PC-9 (cell line): ENCODE results near the gene UCP3.

ENCODE experiments used
- EZH2 ChIP-seq: fragments of 200-600 bp; sonication (generic); IDR thresholded peaks from 2 replicates; pipeline ENCODE4 v1.8.0; 2017; ENCODE audit warnings: antibody characterized with exemption, low read depth
- TF ChIP-seq, protein P1 (sequence below): fragments of 200-600 bp; sonication (generic); conservative IDR thresholded peaks from 2 replicates; pipeline ENCODE4 v1.6.1; 2017; ENCODE audit warnings: mixed run types, antibody characterized with exemption, mild to moderate bottlenecking, moderate library complexity

DNA sequence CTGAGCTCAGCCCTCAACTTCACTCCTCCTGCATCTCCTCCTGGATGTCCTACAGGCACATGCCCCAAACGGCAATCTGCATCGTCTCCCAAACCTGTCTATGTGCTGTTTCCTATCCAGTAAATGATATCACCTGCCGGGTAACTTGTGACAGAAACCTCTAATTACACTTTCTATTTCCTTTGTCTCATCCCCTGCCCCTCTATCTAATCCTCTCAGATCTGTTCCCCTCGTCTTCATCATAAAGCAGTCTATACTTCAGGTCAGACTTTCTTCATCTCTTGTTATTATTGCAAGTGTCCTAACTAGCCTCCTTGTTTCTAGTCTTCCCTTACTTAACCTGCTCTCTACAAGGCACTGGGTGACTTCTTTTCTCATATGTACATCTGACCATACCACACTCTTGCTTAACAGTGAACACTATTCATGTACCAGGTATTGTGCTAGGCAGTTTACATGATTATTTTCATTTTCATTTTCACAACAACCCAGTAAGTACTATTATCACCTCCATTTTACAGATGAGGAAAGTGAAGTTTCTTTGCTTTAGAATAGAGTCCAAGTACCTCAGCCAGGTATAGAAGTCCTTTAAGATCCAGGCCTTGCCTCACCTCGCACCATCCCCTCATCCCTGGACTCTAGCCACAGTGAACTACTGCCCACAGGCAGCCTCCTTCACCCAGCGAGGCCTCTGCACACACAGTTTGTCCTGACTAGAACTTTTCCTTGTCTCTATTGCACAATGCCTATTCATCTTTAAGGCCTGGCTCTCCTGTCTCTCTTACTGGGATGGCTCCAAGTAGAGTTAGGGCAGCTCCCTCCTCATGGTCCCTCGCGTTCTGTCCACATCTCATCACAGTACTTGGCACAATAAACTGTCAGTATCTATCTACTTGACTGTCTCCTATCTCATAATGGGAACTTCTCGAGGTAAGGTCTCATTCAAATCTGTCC is 22.1 kb upstream of the UCP3 start:
- TF ChIP-seq, protein P1, sequence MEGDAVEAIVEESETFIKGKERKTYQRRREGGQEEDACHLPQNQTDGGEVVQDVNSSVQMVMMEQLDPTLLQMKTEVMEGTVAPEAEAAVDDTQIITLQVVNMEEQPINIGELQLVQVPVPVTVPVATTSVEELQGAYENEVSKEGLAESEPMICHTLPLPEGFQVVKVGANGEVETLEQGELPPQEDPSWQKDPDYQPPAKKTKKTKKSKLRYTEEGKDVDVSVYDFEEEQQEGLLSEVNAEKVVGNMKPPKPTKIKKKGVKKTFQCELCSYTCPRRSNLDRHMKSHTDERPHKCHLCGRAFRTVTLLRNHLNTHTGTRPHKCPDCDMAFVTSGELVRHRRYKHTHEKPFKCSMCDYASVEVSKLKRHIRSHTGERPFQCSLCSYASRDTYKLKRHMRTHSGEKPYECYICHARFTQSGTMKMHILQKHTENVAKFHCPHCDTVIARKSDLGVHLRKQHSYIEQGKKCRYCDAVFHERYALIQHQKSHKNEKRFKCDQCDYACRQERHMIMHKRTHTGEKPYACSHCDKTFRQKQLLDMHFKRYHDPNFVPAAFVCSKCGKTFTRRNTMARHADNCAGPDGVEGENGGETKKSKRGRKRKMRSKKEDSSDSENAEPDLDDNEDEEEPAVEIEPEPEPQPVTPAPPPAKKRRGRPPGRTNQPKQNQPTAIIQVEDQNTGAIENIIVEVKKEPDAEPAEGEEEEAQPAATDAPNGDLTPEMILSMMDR, result no peak
- no peak for TF ChIP-seq EZH2
